AG09319 (cell line): ENCODE data around the gene MON1B.

Experiments
- DNase-seq: peaks from one replicate; pipeline ENCODE4 v3.0.0-alpha.2; 2010; ENCODE audit warnings: low read depth; ENCODE audit errors: extremely low read depth
- TF ChIP-seq, protein P1 (sequence below): IDR thresholded peaks from 2 replicates; pipeline ENCODE4 v1.5.1; 2011; ENCODE audit warnings: low read depth, mild to moderate bottlenecking, inconsistent platforms, low read length, moderate library complexity

The MON1B gene

GRCh38 chr16:77190190-77190477 is 856 bp upstream of the MON1B start:
- DNase-seq = no peak

DNA sequence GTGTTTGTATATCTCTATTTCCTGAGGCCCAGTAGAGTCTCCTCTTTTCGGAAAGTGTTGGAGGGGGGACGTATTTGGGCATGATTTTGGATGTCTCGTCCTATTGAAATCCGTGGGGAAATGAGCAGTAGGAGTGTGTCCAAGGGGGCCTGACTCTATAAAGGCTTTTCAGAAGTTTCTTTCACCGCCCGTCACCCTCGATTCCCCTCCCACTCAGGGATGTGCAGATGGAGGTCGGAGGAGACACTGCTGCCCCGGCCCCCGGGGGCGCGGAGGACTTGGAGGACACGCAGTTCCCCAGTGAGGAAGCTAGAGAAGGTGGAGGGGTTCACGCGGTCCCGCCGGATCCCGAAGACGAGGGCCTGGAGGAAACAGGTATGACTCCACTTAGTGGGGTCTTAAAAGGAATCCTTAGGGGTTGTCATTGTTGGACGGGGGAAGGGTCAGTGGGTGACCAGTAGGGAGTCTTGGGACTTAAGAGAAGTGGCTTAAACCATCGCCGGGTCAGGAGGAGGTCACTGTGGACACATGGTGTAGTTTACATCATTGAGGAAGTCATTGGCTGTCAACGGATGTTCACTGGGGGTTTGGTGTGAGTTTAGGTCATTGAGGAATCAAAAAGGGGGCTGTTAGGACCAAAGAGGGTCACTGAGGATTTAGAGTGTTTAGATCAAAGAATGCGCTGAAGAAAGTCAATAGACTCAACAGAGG is 424 bp downstream of the MON1B start:
- DNase-seq = no peak
- TF ChIP-seq, protein P1, sequence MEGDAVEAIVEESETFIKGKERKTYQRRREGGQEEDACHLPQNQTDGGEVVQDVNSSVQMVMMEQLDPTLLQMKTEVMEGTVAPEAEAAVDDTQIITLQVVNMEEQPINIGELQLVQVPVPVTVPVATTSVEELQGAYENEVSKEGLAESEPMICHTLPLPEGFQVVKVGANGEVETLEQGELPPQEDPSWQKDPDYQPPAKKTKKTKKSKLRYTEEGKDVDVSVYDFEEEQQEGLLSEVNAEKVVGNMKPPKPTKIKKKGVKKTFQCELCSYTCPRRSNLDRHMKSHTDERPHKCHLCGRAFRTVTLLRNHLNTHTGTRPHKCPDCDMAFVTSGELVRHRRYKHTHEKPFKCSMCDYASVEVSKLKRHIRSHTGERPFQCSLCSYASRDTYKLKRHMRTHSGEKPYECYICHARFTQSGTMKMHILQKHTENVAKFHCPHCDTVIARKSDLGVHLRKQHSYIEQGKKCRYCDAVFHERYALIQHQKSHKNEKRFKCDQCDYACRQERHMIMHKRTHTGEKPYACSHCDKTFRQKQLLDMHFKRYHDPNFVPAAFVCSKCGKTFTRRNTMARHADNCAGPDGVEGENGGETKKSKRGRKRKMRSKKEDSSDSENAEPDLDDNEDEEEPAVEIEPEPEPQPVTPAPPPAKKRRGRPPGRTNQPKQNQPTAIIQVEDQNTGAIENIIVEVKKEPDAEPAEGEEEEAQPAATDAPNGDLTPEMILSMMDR = no peak

More at GRCh38 chr16:77190190-77190477, 856 bp upstream of the MON1B start:
- TF ChIP-seq, protein P1 = no peak

- TF ChIP-seq, protein P1 = no peak
- DNase-seq = no peak
Measured at GRCh38 chr16:77193377-77193776, 2.4 kb downstream of the MON1B start.

DNA sequence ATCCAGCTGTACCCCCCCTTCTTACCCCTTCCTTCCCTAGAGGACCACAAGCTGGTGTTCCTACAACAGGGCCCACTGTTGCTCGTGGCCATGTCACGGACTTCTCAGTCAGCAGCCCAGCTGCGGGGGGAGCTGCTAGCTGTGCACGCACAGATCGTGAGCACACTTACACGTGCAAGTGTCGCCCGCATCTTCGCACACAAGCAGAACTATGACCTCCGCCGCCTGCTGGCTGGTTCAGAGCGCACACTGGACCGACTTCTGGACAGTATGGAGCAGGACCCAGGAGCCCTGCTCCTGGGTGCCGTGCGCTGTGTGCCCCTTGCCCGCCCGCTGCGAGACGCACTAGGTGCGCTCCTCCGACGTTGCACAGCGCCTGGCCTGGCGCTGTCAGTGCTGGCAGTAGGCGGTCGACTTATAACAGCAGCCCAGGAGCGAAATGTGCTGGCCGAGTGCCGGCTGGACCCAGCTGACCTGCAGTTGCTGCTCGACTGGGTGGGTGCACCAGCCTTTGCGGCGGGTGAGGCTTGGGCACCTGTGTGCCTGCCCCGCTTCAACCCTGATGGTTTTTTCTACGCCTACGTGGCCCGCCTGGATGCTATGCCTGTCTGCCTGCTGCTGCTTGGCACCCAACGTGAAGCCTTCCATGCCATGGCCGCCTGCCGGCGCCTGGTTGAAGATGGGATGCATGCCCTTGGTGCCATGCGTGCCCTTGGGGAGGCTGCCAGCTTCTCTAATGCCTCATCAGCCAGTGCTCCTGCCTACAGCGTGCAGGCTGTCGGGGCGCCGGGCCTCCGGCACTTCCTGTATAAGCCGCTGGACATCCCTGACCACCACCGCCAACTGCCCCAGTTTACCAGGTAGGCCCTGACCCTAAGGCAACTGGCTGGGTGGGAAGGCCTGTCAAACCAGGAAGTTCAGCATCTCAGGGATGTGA is 3.6 kb downstream of the MON1B start:
- TF ChIP-seq, protein P1 = no peak

GRCh38 chr16:77195411-77195810 is 4.4 kb downstream of the MON1B start:
- TF ChIP-seq, protein P1 = no peak
- DNase-seq = no peak

More for the DNA sequence above, 3.6 kb downstream of the MON1B start:
- no peak for DNase-seq

- TF ChIP-seq, protein P1 = no peak
Measured at GRCh38 chr16:77197747-77198146, 6.8 kb downstream of the MON1B start.

GRCh38 chr16:77199211-77199610 is 8.2 kb downstream of the MON1B start, which contains the start of gene SYCE1L:
Gene SYCE1L, plus strand, starts transcription at chr16:77199408. Its CDS starts 44 bp downstream, at chr16:77199452.
- TF ChIP-seq, protein P1 = no peak
- no peak for DNase-seq

More at GRCh38 chr16:77197747-77198146, 6.8 kb downstream of the MON1B start:
- DNase-seq = no peak
